H1 (cell line): Measurements from ENCODE around the gene CYP27C1.

Source experiments
- EP300 ChIP-seq, 2 experiments: IDR thresholded peaks; 1 replicate in 1 of 2; 2 replicates in 1 of 2; pipeline ENCODE4 v1.6.1; 2011 to 2012; ENCODE audit warnings: low read depth in 2 of 2, low read length in 2 of 2, mild to moderate bottlenecking in 2 of 2, borderline replicate concordance in 1 of 2, inconsistent platforms in 1 of 2, moderate library complexity in 1 of 2
- EZH2 ChIP-seq: fragments of 200-600 bp; sonication (generic); IDR thresholded peaks from 2 replicates; pipeline ENCODE4 v1.7.1; 2012; ENCODE audit warnings: low read depth, mild to moderate bottlenecking, moderate library complexity, low read length, inconsistent platforms; ENCODE audit not compliant: severe bottlenecking
- HDAC2 ChIP-seq, 2 experiments: fragments of 300-600 bp in 1 of 2; sonication (generic) in 1 of 2; IDR thresholded peaks; 2 replicates each; pipeline ENCODE4 v1.6.1; 2011 to 2012; ENCODE audit warnings: low read depth in 2 of 2, low read length in 2 of 2, mild to moderate bottlenecking in 2 of 2, moderate library complexity in 2 of 2, borderline replicate concordance in 1 of 2, inconsistent platforms in 1 of 2
- POLR2A ChIP-seq, 2 experiments: IDR thresholded peaks; 1 replicate in 1 of 2; 2 replicates in 1 of 2; pipeline ENCODE4 v1.6.1; 2011; ENCODE audit warnings: low read depth in 2 of 2, low read length in 2 of 2, mild to moderate bottlenecking in 2 of 2; ENCODE audit errors: control extremely low read depth in 1 of 2
- RAD21 ChIP-seq, 2 experiments: IDR thresholded peaks in 1 of 2; conservative IDR thresholded peaks in 1 of 2; 2 replicates each; pipeline ENCODE4 v1.6.1; 2011; ENCODE audit warnings: low read depth in 2 of 2, low read length in 2 of 2, improper control_type of control experiment in 1 of 2, inconsistent platforms in 1 of 2, mild to moderate bottlenecking in 1 of 2, moderate library complexity in 1 of 2
- SP1 ChIP-seq: IDR thresholded peaks from 2 replicates; pipeline ENCODE4 v1.6.1; 2011; ENCODE audit warnings: low read depth, low read length
- TCF12 ChIP-seq: IDR thresholded peaks from 2 replicates; pipeline ENCODE4 v1.6.1; 2011; ENCODE audit warnings: low read depth, mild to moderate bottlenecking, low read length
- ZNF274 ChIP-seq: IDR thresholded peaks from 2 replicates; pipeline ENCODE4 v1.7.0; 2012; ENCODE audit warnings: low read length, borderline replicate concordance; ENCODE audit errors: extremely low read depth
- TF ChIP-seq, protein P1 (sequence below), 3 experiments: IDR thresholded peaks; 1 replicate in 2 of 3; 2 replicates in 1 of 3; pipeline versions ENCODE4 v1.5.1 to v1.6.1; 2011; ENCODE audit warnings: low read length in 3 of 3, mild to moderate bottlenecking in 3 of 3, inconsistent platforms in 2 of 3, low read depth in 1 of 3, moderate library complexity in 1 of 3; ENCODE audit not compliant: insufficient read depth in 1 of 3; ENCODE audit errors: control extremely low read depth in 1 of 3
- TF ChIP-seq, protein P2 (sequence below): IDR thresholded peaks from 2 replicates; pipeline ENCODE4 v1.6.1; 2012; ENCODE audit warnings: inconsistent platforms
- TF ChIP-seq, protein P3 (sequence below): IDR thresholded peaks from 2 replicates; pipeline ENCODE4 v1.6.1; 2011; ENCODE audit warnings: low read length, improper control_type of control experiment

GRCh38 chr2:127175751-127176354, 44.2 kb downstream of the CYP27C1 start:
- TF ChIP-seq TCF12: no peak
- TF ChIP-seq, protein P1, sequence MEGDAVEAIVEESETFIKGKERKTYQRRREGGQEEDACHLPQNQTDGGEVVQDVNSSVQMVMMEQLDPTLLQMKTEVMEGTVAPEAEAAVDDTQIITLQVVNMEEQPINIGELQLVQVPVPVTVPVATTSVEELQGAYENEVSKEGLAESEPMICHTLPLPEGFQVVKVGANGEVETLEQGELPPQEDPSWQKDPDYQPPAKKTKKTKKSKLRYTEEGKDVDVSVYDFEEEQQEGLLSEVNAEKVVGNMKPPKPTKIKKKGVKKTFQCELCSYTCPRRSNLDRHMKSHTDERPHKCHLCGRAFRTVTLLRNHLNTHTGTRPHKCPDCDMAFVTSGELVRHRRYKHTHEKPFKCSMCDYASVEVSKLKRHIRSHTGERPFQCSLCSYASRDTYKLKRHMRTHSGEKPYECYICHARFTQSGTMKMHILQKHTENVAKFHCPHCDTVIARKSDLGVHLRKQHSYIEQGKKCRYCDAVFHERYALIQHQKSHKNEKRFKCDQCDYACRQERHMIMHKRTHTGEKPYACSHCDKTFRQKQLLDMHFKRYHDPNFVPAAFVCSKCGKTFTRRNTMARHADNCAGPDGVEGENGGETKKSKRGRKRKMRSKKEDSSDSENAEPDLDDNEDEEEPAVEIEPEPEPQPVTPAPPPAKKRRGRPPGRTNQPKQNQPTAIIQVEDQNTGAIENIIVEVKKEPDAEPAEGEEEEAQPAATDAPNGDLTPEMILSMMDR (IDR thresholded peaks at IDR 0.05; ENCODE audit: control extremely low read depth in 1 of 3, insufficient read depth in 1 of 3, low read depth in 1 of 3, low read length in 3 of 3): no peak
- TF ChIP-seq EP300 (IDR thresholded peaks at IDR 0.05; ENCODE audit: borderline replicate concordance in 1 of 2, low read depth in 2 of 2, low read length in 2 of 2): no peak
- TF ChIP-seq, protein P2, sequence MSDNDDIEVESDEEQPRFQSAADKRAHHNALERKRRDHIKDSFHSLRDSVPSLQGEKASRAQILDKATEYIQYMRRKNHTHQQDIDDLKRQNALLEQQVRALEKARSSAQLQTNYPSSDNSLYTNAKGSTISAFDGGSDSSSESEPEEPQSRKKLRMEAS: no peak
- TF ChIP-seq EZH2: no peak
- TF ChIP-seq HDAC2 (IDR thresholded peaks at IDR 0.05; ENCODE audit: borderline replicate concordance in 1 of 2, low read depth in 2 of 2, low read length in 2 of 2): no peak
- no peak for TF ChIP-seq POLR2A (IDR thresholded peaks at IDR 0.05; ENCODE audit: control extremely low read depth in 1 of 2, low read depth in 2 of 2, low read length in 2 of 2)
- TF ChIP-seq SP1: no peak
- TF ChIP-seq, protein P3, sequence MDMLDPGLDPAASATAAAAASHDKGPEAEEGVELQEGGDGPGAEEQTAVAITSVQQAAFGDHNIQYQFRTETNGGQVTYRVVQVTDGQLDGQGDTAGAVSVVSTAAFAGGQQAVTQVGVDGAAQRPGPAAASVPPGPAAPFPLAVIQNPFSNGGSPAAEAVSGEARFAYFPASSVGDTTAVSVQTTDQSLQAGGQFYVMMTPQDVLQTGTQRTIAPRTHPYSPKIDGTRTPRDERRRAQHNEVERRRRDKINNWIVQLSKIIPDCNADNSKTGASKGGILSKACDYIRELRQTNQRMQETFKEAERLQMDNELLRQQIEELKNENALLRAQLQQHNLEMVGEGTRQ: no peak
- TF ChIP-seq RAD21 (IDR thresholded peaks at IDR 0.05 in 1 of 2, conservative IDR thresholded peaks at IDR 0.05 in 1 of 2; ENCODE audit: low read depth in 2 of 2, low read length in 2 of 2): no peak
- TF ChIP-seq ZNF274: no peak
